Motor neuron (in vitro differentiated cells): Measurements from ENCODE around the gene ZYX. TPM values are rescaled to one million over a fixed set of nuclear protein-coding genes. Genes with fewer than 3 reads are reported as not detected.
"Not testable (repeated sequence)": the region's sequence is repeated elsewhere in the genome, so short reads cannot be mapped to it uniquely, and the experiment has no call there.

Experiments
- ATAC-seq, 8 experiments: fragments of 200-7000 bp; cut with Tn5 transposase; replicated peaks in 6 of 8; 2 replicates each; pipeline ENCODE4 v1.8.0; 2021; ENCODE audit warnings: mild to moderate bottlenecking in 8 of 8, moderate library complexity in 8 of 8
- H3K27ac ChIP-seq, 2 donors: fragments of 250-450 bp; sonication (Bioruptor Pico); 2 replicates each; pipeline ENCODE4 v1.9.0; 2021; ENCODE audit warnings: antibody characterized with exemption in 2 of 2, mild to moderate bottlenecking in 2 of 2, moderate library complexity in 1 of 2
- H3K4me1 ChIP-seq, 2 donors: fragments of 250-450 bp; sonication (Bioruptor Pico); replicated peaks in 1 of 2; 2 replicates each; pipeline ENCODE4 v1.6.1; 2021; ENCODE audit warnings: antibody characterized with exemption in 2 of 2, mild to moderate bottlenecking in 2 of 2, moderate library complexity in 1 of 2
- H3K4me3 ChIP-seq, 5 donors: fragments of 250-450 bp; sonication (Bioruptor Pico); 2 replicates each; pipeline ENCODE4 v1.9.0; 2021; ENCODE audit warnings: antibody characterized with exemption in 5 of 5, mild to moderate bottlenecking in 5 of 5, moderate library complexity in 4 of 5
- WGBS, 10 experiments: fragments of 450-650 bp; shearing (Covaris generic); methylation state at CpG; one replicate each; pipeline ENCODE4 v1.0.0; 2022; 5-methylcytosine and 5-hydroxymethylcytosine counted together
- in situ Hi-C, 9 experiments: fragments of 400-800 bp; cut with MboI; loops; one replicate each; pipeline ENCODE4 v1.15.0; 2021; ENCODE audit warnings: low sequenced_read_pairs in 9 of 9, low pct_unique_long_range_greater_than_20kb in 2 of 9; ENCODE audit not compliant: unreplicated experiment in 9 of 9
- total RNA-seq, 8 experiments: library from RNA; unstranded; fragments of 300-600 nt; gene quantifications; 2 replicates each; pipeline versions ENCODE4 v1.2.3 to v1.2.4, GENCODE V29; 2022

Gene ZYX
- total RNA-seq, 8 experiments from 2014 or later = 15.5 to 110 (median 49.1) TPM

GRCh38 chr7:143396625-143397556 lies 15.7 kb downstream of the ZYX start:
- WGBS, 10 experiments = 0 to 100% (median 67%) methylated on average over 1 to 7 of the region's 28 CpGs; no CpG with 5 or more reads in 6 of the 10 experiments
- in situ Hi-C loops = loop anchor here in 1 of 9 experiments (25.0 kb wide), 1 partner anchor 110 kb away; the partner anchor contains the start of genes CASP2 and TMEM139
- H3K4me1 ChIP-seq = peaks cover 0 to 11% of the 10 kb centered on the region in 2 donors
- H3K27ac ChIP-seq = no peak overlapping the region
- no peak overlapping the region for H3K4me3 ChIP-seq
- peak in 3 of 8 experiments; percentile 4 to 64 (median 10) for ATAC-seq

GRCh38 chr7:143397710-143398530 lies 16.8 kb downstream of the ZYX start:
- in situ Hi-C loops = loop anchor here in 1 of 9 experiments (25.0 kb wide), 1 partner anchor 111 kb away; the partner anchor contains the start of genes CASP2 and TMEM139
- 86 to 100% (median 89%) methylated on average over 1 to 4 of the region's 16 CpGs; no CpG with 5 or more reads in 6 of the 10 experiments for WGBS, 10 experiments

GRCh38 chr7:143398616-143399015 lies 17.5 kb downstream of the ZYX start:
- ATAC-seq = no peak
- H3K27ac ChIP-seq = no peak overlapping the region
- H3K4me3 ChIP-seq = no peak overlapping the region
- peaks cover 0 to 11% of the 10 kb centered on the region in 2 donors for H3K4me1 ChIP-seq
- 89% methylated on average over 3 of the region's 14 CpGs; no CpG with 5 or more reads in 9 of the 10 experiments for WGBS, 10 experiments
- in situ Hi-C loops = loop anchor here in 1 of 9 experiments (25.0 kb wide), 1 partner anchor 111 kb away; the partner anchor contains the start of genes CASP2 and TMEM139

More at GRCh38 chr7:143397710-143398530, 16.8 kb downstream of the ZYX start:
- ATAC-seq = no peak
- Histone ChIP-seq H3K4me1 (peaks cover 0 to 11% of the 10 kb centered on the region in 2 donors), H3K27ac (no peak overlapping the region), H3K4me3 (no peak overlapping the region)

- WGBS, 10 experiments = 91% methylated on average over 4 of the region's 8 CpGs; no CpG with 5 or more reads in 9 of the 10 experiments
- Histone ChIP-seq H3K27ac (no peak overlapping the region), H3K4me3 (no peak overlapping the region), H3K4me1 (peaks cover 0 to 11% of the 10 kb centered on the region in 2 donors)
- no peak for ATAC-seq
- in situ Hi-C loops = loop anchor here in 1 of 9 experiments (25.0 kb wide), 1 partner anchor 112 kb away; the partner anchor contains the start of genes CASP2 and TMEM139
Observed at GRCh38 chr7:143399151-143399550, 18.0 kb downstream of the ZYX start.

- H3K4me1 ChIP-seq = peaks cover 1 to 11% of the 10 kb centered on the region in 2 donors
- WGBS, 10 experiments = 88 to 100% (median 95%) methylated on average over 2 to 16 of the region's 20 CpGs; no CpG with 5 or more reads in 6 of the 10 experiments
- no peak overlapping the region for H3K27ac ChIP-seq
- ATAC-seq = no peak
- in situ Hi-C loops = loop anchor here in 3 of 9 experiments (25.0 kb wide), 2 partner anchors 112 to 162 kb away; partner anchors contain the start of genes CASP2 (in 1 of the 3) and TMEM139 (in 1 of the 3)
- H3K4me3 ChIP-seq = no peak overlapping the region
Observed at GRCh38 chr7:143399642-143400041, 18.5 kb downstream of the ZYX start.

GRCh38 chr7:143401265-143401664 lies 20.1 kb downstream of the ZYX start:
- no peak overlapping the region for H3K27ac ChIP-seq
- whole genome bisulfite sequencing, 10 experiments = 90 to 100% (median 100%) methylated on average over 1 to 10 of the region's 12 CpGs; no CpG with 5 or more reads in 7 of the 10 experiments
- in situ Hi-C loops = loop anchor here in 2 of 9 experiments (25.0 kb wide), 1 partner anchor 164 kb away; no protein-coding TSS in a partner anchor
- no peak overlapping the region for H3K4me3 ChIP-seq
- no peak for ATAC-seq
- peaks cover 16 to 18% of the 10 kb centered on the region in 2 donors for H3K4me1 ChIP-seq

- not testable (repeated sequence) for H3K4me3 ChIP-seq, ATAC-seq, H3K27ac ChIP-seq
- 0 to 100% (median 89%) methylated on average over 1 to 4 of the region's 4 CpGs; no CpG with 5 or more reads in 1 of the 10 experiments for WGBS, 10 experiments
- in situ Hi-C loops = loop anchor here in 2 of 9 experiments (25.0 kb wide), 1 partner anchor 165 kb away; no protein-coding TSS in a partner anchor
- H3K4me1 ChIP-seq = peaks cover 19 to 25% of the 10 kb centered on the region in 2 donors
Observed at GRCh38 chr7:143402233-143402632, 21.1 kb downstream of the ZYX start.

GRCh38 chr7:143405173-143406001 lies 24.2 kb downstream of the ZYX start:
- peaks cover 40% of the 10 kb centered on the region in 2 donors for H3K4me1 ChIP-seq
- H3K4me3 ChIP-seq = no peak overlapping the region
- ATAC-seq = peak in 7 of 8 experiments; percentile 61 to 91 (median 86)
- in situ Hi-C loops = loop anchor here in 2 of 9 experiments (25.0 kb wide), 1 partner anchor 168 kb away; no protein-coding TSS in a partner anchor
- WGBS, 10 experiments = 0 to 32% (median 10%) methylated on average over 2 to 4 of the region's 9 CpGs; no CpG with 5 or more reads in 5 of the 10 experiments
- H3K27ac ChIP-seq = peak overlapping the region in 1 of 2 donors; percentile 9

GRCh38 chr7:143406002-143406357 lies 24.8 kb downstream of the ZYX start:
- 30 to 100% (median 66%) methylated on average over 1 to 3 of the region's 3 CpGs; no CpG with 5 or more reads in 6 of the 10 experiments for WGBS, 10 experiments
- H3K4me1 ChIP-seq = peaks cover 43 to 45% of the 10 kb centered on the region in 2 donors
- peak in 1 of 8 experiments; percentile 11 for ATAC-seq
- H3K4me3 ChIP-seq = no peak overlapping the region
- no peak overlapping the region for H3K27ac ChIP-seq
- in situ Hi-C loops = loop anchor here in 2 of 9 experiments (25.0 kb wide), 1 partner anchor 169 kb away; no protein-coding TSS in a partner anchor

GRCh38 chr7:143407287-143408251 lies 26.4 kb downstream of the ZYX start:
- 67 to 100% (median 100%) methylated on average over 1 to 3 of the region's 13 CpGs; no CpG with 5 or more reads in 7 of the 10 experiments for WGBS, 10 experiments
- Histone ChIP-seq H3K27ac (no peak overlapping the region), H3K4me1 (peaks cover 53% of the 10 kb centered on the region in 2 donors), H3K4me3 (no peak overlapping the region)
- ATAC-seq = no peak
- in situ Hi-C loops = loop anchor here in 2 of 9 experiments (25.0 kb wide), 1 partner anchor 170 kb away; no protein-coding TSS in a partner anchor
